SU-DHL-6 (cell line): Measurements from ENCODE around the gene C2orf72.

Experiments
- EZH2phosphoT487 ChIP-seq: fragments of 200-600 bp; sonication (generic), shearing (Covaris generic); conservative IDR thresholded peaks from 2 replicates; pipeline ENCODE4 v1.6.1; 2018; ENCODE audit warnings: mild to moderate bottlenecking, antibody characterized with exemption, low read length, moderate library complexity, mixed read lengths
- TF ChIP-seq, protein P1 (sequence below): fragments of 200-600 bp; sonication (generic); IDR thresholded peaks from one replicate; pipeline ENCODE4 v1.5.1; 2017; ENCODE audit warnings: antibody characterized with exemption, mild to moderate bottlenecking, low read length, moderate library complexity; ENCODE audit not compliant: insufficient read depth, poor library complexity, severe bottlenecking

DNA sequence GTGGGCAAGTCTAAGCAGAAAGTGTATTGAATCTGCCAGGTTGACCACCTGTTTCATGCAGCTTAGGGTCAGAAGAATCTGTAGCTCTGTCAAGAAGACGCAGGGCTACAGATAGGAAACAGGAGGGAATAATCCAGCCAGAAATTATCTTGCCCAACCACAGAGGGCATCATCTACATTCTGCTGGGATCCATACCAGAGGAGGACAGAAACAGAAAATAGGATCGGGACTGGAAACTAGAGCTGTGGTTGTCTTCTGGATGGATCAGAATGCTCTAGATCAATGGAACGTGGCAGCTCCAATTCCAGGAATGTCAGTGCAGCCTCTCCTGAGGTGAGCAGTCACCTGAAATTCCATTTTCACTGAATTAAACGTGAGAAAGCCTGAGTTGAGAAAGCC is 37.8 kb upstream of the C2orf72 start:
- TF ChIP-seq, protein P1, sequence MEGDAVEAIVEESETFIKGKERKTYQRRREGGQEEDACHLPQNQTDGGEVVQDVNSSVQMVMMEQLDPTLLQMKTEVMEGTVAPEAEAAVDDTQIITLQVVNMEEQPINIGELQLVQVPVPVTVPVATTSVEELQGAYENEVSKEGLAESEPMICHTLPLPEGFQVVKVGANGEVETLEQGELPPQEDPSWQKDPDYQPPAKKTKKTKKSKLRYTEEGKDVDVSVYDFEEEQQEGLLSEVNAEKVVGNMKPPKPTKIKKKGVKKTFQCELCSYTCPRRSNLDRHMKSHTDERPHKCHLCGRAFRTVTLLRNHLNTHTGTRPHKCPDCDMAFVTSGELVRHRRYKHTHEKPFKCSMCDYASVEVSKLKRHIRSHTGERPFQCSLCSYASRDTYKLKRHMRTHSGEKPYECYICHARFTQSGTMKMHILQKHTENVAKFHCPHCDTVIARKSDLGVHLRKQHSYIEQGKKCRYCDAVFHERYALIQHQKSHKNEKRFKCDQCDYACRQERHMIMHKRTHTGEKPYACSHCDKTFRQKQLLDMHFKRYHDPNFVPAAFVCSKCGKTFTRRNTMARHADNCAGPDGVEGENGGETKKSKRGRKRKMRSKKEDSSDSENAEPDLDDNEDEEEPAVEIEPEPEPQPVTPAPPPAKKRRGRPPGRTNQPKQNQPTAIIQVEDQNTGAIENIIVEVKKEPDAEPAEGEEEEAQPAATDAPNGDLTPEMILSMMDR = no peak
- TF ChIP-seq EZH2phosphoT487 = no peak
